Measurements from ENCODE around the gene TNFRSF1A. TPM values are rescaled to one million over a fixed set of nuclear protein-coding genes. Genes with fewer than 3 reads are reported as not detected.

The TNFRSF1A gene
- total and polyA plus RNA-seq, 9 of the 15 experiments (the other 6 are each of a cell fraction or from before 2014, with no cell fraction given), result 0.76 to 43.5 (median 30.0) TPM

DNA sequence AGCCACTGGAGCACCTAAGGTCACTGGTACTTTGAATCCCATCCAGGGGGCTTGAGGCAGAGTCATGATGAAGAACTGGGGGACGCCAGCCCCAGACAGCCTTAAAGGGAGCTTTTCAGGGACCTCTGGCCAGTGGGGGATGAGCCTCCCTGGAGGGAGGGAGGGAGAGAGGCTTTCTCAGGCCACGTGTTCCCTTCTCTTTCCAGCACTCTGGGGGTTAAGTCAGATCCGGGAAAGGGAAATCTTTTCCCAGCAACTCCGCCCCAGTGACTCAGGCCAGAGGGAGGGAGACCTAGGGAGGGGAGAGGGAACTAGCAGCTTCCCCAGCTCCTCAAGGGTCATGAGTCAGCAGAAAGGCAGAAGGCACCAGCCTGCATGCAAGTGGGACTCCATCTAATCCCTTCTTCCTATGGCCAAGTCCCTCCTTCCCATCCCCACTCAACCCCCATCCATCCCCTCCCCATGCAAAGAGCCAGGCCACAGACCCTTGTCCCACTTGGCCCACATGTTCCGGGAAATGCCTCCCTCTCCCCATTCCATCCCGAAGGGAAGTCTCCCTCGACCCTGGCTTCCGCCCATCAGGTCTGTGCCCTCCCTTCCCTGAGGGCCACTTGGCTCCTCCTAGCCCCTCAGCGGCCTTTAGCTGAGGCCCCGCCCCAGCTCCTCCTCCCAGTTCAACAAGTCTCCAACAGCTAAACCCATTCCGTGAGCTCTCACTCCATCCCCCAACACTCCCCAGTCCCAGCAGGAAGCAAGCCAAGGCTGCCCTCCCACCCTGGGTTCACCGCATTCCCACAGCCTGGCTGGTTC lies 5.6 kb downstream of the TNFRSF1A start (continued):
- TF ChIP-seq, protein P1, sequence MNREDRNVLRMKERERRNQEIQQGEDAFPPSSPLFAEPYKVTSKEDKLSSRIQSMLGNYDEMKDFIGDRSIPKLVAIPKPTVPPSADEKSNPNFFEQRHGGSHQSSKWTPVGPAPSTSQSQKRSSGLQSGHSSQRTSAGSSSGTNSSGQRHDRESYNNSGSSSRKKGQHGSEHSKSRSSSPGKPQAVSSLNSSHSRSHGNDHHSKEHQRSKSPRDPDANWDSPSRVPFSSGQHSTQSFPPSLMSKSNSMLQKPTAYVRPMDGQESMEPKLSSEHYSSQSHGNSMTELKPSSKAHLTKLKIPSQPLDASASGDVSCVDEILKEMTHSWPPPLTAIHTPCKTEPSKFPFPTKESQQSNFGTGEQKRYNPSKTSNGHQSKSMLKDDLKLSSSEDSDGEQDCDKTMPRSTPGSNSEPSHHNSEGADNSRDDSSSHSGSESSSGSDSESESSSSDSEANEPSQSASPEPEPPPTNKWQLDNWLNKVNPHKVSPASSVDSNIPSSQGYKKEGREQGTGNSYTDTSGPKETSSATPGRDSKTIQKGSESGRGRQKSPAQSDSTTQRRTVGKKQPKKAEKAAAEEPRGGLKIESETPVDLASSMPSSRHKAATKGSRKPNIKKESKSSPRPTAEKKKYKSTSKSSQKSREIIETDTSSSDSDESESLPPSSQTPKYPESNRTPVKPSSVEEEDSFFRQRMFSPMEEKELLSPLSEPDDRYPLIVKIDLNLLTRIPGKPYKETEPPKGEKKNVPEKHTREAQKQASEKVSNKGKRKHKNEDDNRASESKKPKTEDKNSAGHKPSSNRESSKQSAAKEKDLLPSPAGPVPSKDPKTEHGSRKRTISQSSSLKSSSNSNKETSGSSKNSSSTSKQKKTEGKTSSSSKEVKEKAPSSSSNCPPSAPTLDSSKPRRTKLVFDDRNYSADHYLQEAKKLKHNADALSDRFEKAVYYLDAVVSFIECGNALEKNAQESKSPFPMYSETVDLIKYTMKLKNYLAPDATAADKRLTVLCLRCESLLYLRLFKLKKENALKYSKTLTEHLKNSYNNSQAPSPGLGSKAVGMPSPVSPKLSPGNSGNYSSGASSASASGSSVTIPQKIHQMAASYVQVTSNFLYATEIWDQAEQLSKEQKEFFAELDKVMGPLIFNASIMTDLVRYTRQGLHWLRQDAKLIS (CRISPR knock-in tag; IDR thresholded peaks at IDR 0.05), result no peak
- peak; percentile 36 for TF ChIP-seq ETV1 (tag; conservative IDR thresholded peaks at IDR 0.05; ENCODE audit: low read depth)
- TF ChIP-seq DDX20 (tag; IDR thresholded peaks at IDR 0.05; ENCODE audit: low read depth), result no peak
- TF ChIP-seq, protein P2, sequence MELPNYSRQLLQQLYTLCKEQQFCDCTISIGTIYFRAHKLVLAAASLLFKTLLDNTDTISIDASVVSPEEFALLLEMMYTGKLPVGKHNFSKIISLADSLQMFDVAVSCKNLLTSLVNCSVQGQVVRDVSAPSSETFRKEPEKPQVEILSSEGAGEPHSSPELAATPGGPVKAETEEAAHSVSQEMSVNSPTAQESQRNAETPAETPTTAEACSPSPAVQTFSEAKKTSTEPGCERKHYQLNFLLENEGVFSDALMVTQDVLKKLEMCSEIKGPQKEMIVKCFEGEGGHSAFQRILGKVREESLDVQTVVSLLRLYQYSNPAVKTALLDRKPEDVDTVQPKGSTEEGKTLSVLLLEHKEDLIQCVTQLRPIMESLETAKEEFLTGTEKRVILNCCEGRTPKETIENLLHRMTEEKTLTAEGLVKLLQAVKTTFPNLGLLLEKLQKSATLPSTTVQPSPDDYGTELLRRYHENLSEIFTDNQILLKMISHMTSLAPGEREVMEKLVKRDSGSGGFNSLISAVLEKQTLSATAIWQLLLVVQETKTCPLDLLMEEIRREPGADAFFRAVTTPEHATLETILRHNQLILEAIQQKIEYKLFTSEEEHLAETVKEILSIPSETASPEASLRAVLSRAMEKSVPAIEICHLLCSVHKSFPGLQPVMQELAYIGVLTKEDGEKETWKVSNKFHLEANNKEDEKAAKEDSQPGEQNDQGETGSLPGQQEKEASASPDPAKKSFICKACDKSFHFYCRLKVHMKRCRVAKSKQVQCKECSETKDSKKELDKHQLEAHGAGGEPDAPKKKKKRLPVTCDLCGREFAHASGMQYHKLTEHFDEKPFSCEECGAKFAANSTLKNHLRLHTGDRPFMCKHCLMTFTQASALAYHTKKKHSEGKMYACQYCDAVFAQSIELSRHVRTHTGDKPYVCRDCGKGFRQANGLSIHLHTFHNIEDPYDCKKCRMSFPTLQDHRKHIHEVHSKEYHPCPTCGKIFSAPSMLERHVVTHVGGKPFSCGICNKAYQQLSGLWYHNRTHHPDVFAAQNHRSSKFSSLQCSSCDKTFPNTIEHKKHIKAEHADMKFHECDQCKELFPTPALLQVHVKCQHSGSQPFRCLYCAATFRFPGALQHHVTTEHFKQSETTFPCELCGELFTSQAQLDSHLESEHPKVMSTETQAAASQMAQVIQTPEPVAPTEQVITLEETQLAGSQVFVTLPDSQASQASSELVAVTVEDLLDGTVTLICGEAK (IDR thresholded peaks at IDR 0.05), result no peak
- TF ChIP-seq, protein P2 (CRISPR knock-in tag; IDR thresholded peaks at IDR 0.05), result no peak
- peak; percentile 100 for TF ChIP-seq ZNF316 (IDR thresholded peaks at IDR 0.05)
- TF ChIP-seq, protein P3, sequence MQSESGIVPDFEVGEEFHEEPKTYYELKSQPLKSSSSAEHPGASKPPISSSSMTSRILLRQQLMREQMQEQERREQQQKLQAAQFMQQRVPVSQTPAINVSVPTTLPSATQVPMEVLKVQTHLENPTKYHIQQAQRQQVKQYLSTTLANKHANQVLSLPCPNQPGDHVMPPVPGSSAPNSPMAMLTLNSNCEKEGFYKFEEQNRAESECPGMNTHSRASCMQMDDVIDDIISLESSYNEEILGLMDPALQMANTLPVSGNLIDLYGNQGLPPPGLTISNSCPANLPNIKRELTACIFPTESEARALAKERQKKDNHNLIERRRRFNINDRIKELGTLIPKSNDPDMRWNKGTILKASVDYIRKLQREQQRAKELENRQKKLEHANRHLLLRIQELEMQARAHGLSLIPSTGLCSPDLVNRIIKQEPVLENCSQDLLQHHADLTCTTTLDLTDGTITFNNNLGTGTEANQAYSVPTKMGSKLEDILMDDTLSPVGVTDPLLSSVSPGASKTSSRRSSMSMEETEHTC (IDR thresholded peaks at IDR 0.05), result 0 out of 2 replicates have a peak, but pooled peaks have one; percentile 19
- TF ChIP-seq PRMT5 (CRISPR knock-in tag; IDR thresholded peaks at IDR 0.05), result no peak
- peak; percentile 98 for TF ChIP-seq MAFF (IDR thresholded peaks at IDR 0.05; ENCODE audit: low read length)
- peak; percentile 31; the same call in 1 of the 2 replicates for TF ChIP-seq ZBTB7A (IDR thresholded peaks at IDR 0.05; ENCODE audit: borderline replicate concordance, control insufficient read depth, low read depth, low read length)
- no peak for TF ChIP-seq ZNF696 (CRISPR knock-in tag; conservative IDR thresholded peaks at IDR 0.05)
- TF ChIP-seq ZNF23 (CRISPR knock-in tag; IDR thresholded peaks at IDR 0.05), result no peak

Measured in K562 (cell line).